GM18909 (cell line): ENCODE data around the gene MEF2C.
"Not testable (repeated sequence)": the region's sequence is repeated elsewhere in the genome, so short reads cannot be mapped to it uniquely, and the experiment has no call there.

ENCODE experiments used
- ATAC-seq: cut with Tn5 transposase; IDR thresholded peaks from one replicate; pipeline ENCODE4 v1.9.1; 2021; ENCODE audit warnings: mild to moderate bottlenecking; ENCODE audit not compliant: unreplicated experiment, poor library complexity

MEF2C gene

GRCh38 chr5:88868468-88869068 is 14.4 kb downstream of the MEF2C start:
- ATAC-seq, result no peak

GRCh38 chr5:88867638-88868037 is 15.3 kb downstream of the MEF2C start:
- no peak for ATAC-seq

GRCh38 chr5:88863523-88863922 is 19.5 kb downstream of the MEF2C start:
- no peak for ATAC-seq

- no peak for ATAC-seq
Observed at GRCh38 chr5:88862547-88863175, 20.3 kb downstream of the MEF2C start.

GRCh38 chr5:88861231-88861630 is 21.8 kb downstream of the MEF2C start:
- ATAC-seq, result no peak

- no peak for ATAC-seq
Observed at GRCh38 chr5:88860501-88860900, 22.5 kb downstream of the MEF2C start.

GRCh38 chr5:88858392-88858791 is 24.6 kb downstream of the MEF2C start:
- no peak for ATAC-seq

- ATAC-seq, result not testable (repeated sequence)
Observed at GRCh38 chr5:88856381-88856780, 26.6 kb downstream of the MEF2C start.

GRCh38 chr5:88854769-88855168 is 28.2 kb downstream of the MEF2C start:
- ATAC-seq, result peak; percentile 43

- no peak for ATAC-seq
Observed at GRCh38 chr5:88847420-88847819, 35.6 kb downstream of the MEF2C start.

- no peak for ATAC-seq
Observed at GRCh38 chr5:88846434-88846833, 36.5 kb downstream of the MEF2C start.

- ATAC-seq, result peak; percentile 91
Observed at GRCh38 chr5:88845081-88845697, 37.8 kb downstream of the MEF2C start.

GRCh38 chr5:88842784-88843183 is 40.2 kb downstream of the MEF2C start:
- ATAC-seq, result no peak

GRCh38 chr5:88841212-88841611 is 41.8 kb downstream of the MEF2C start:
- no peak for ATAC-seq

- no peak for ATAC-seq
Observed at GRCh38 chr5:88840495-88840894, 42.5 kb downstream of the MEF2C start.

- no peak for ATAC-seq
Observed at GRCh38 chr5:88839238-88839637, 43.7 kb downstream of the MEF2C start.

GRCh38 chr5:88838500-88838899 is 44.5 kb downstream of the MEF2C start:
- ATAC-seq, result no peak

GRCh38 chr5:88837817-88838216 is 45.2 kb downstream of the MEF2C start:
- ATAC-seq, result no peak

- no peak for ATAC-seq
Observed at GRCh38 chr5:88837222-88837621, 45.8 kb downstream of the MEF2C start.

GRCh38 chr5:88836195-88836838 is 46.7 kb downstream of the MEF2C start:
- ATAC-seq, result no peak

- no peak for ATAC-seq
Observed at GRCh38 chr5:88834499-88834898, 48.5 kb downstream of the MEF2C start.

- no peak for ATAC-seq
Observed at GRCh38 chr5:88834131-88834462, 48.9 kb downstream of the MEF2C start.
